Adipocyte (in vitro differentiated cells): ENCODE data around the gene IARS2.
"Not testable (repeated sequence)": the region's sequence is repeated elsewhere in the genome, so short reads cannot be mapped to it uniquely, and the experiment has no call there.

ENCODE experiments used
- DNase-seq: peaks from one replicate; pipeline ENCODE4 v3.0.0-alpha.2; 2015; ENCODE audit warnings: low read depth
- H3K27me3 ChIP-seq: replicated peaks from 2 replicates; pipeline ENCODE4 v1.7.0; 2013; ENCODE audit warnings: mild to moderate bottlenecking, low read length, moderate library complexity; ENCODE audit not compliant: control insufficient read depth, insufficient read depth
- H3K36me3 ChIP-seq: 2 replicates; pipeline ENCODE4 v1.7.0; 2013; ENCODE audit warnings: low read length, mild to moderate bottlenecking, moderate library complexity; ENCODE audit not compliant: control insufficient read depth, insufficient read depth, severe bottlenecking
- H3K4me1 ChIP-seq: 2 replicates; pipeline ENCODE4 v1.7.0; 2013; ENCODE audit warnings: mild to moderate bottlenecking, low read length, moderate library complexity; ENCODE audit not compliant: control insufficient read depth, insufficient read depth
- H3K4me3 ChIP-seq: 2 replicates; pipeline ENCODE4 v1.7.0; 2013; ENCODE audit warnings: mild to moderate bottlenecking, low read length, moderate library complexity
- H3K9ac ChIP-seq: 2 replicates; pipeline ENCODE4 v1.7.0; 2013; ENCODE audit warnings: mild to moderate bottlenecking, low read length, moderate library complexity
- H3K9me3 ChIP-seq: 2 replicates; pipeline ENCODE4 v1.7.0; 2013; ENCODE audit warnings: mild to moderate bottlenecking, low read length, moderate library complexity; ENCODE audit not compliant: control insufficient read depth

IARS2 gene

DNA sequence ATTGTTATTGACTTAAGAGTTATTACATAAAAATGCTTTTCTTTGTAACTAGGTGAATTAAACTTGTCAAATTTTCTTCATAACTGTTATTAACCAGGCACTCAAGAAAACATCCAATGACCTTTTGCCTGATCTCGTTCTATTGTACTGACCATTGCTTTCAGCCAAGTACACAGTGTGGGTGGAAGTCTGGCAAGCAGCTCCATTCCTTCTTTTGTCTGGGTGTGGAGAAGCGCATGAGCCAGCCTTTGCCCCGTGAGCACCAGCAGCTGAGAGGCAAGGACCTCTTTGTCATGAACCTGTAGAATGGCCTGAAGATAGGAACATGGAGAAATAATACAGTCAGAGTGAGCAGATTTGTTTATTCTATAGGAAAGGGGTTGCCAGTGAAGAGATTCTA, 57.5 kb downstream of the IARS2 start:
- H3K9me3 ChIP-seq = no peaks in the 10 kb centered on the region
- DNase-seq = peak; percentile 23

DNA sequence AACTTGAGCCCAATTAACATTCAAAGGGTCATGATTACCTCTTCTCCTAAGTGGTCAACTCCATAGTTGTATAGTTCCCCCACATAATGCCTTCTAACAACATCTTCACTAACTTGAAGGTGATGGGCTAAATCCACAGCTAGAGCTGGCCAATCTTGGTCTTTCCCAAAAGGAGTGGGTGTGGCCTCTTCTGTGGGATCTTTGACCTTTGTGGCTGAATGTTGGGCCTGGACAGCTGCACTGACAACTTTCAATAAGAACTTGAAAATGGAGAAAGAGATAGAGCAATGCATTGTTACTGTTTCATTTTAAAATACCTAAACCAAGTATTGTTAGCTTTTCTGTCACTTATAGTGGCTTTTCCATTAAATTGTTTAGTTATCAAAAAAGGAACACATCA, 59.2 kb downstream of the IARS2 start:
- H3K9ac ChIP-seq = no peak overlapping the region
- H3K36me3 ChIP-seq = peaks cover 80% of the 10 kb centered on the region
- DNase-seq = no peak
- H3K9me3 ChIP-seq = no peaks in the 10 kb centered on the region
- no peaks in the 10 kb centered on the region for H3K27me3 ChIP-seq
- no peak overlapping the region for H3K4me3 ChIP-seq
- H3K4me1 ChIP-seq = peaks cover 28% of the 10 kb centered on the region

More for the DNA sequence above, 57.5 kb downstream of the IARS2 start:
- H3K4me3 ChIP-seq = peak overlapping the region; percentile 54
- H3K36me3 ChIP-seq = peaks cover 77% of the 10 kb centered on the region
- H3K4me1 ChIP-seq = peaks cover 31% of the 10 kb centered on the region
- no peaks in the 10 kb centered on the region for H3K27me3 ChIP-seq
- peak overlapping the region; percentile 16 for H3K9ac ChIP-seq

DNA sequence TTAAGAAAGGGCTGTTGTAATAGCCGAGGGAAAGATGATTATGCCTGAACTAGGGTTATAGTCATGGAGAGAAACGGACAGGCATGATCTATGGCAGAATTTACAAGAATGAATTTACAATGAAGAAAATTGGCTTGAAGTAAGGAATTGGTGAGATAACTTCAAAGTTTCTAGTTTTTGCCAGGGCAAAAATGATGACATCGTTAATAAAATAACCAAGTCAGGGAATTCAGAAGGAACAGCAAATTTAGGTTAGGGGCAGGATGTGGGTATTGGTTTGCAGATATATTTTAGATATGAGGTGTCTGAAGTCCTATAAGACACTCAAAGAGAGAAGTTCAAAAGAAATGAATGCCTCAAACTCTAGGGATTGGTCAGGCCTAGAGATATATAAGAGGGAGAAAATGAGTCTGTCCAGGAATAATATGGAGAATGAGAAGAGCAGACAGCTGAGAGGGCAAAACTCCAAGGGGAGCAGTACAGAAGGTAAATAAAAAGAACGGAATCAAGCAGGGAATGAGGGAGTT, 62.8 kb downstream of the IARS2 start:
- Histone ChIP-seq H3K9ac (no peak overlapping the region), H3K36me3 (peaks cover 83% of the 10 kb centered on the region), H3K4me1 (peaks cover 11% of the 10 kb centered on the region), H3K9me3 (no peaks in the 10 kb centered on the region), H3K27me3 (no peaks in the 10 kb centered on the region), H3K4me3 (no peak overlapping the region)
- no peak for DNase-seq

DNA sequence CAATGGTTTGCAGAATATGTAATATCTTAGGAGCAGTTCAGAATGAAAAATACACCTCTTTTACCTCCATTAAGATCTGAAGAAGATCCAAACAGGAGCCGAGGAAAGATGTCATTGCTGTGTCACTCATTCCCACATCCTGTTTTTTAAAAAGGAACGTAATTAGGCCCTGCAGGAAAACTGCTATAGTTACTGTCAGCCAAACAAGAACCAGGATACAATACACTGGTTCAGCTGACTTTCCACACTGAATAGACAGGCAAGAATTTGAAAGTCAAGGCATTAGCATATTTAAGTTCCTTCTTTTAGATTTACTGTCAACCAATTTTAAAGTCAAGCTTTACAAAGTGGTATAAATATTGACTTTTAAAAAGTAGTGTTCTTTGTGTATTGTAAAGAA, 63.8 kb downstream of the IARS2 start:
- H3K9me3 ChIP-seq = no peaks in the 10 kb centered on the region
- no peak for DNase-seq
- peaks cover 78% of the 10 kb centered on the region for H3K36me3 ChIP-seq
- H3K27me3 ChIP-seq = no peaks in the 10 kb centered on the region
- no peak overlapping the region for H3K4me3 ChIP-seq
- peaks cover 8% of the 10 kb centered on the region for H3K4me1 ChIP-seq
- H3K9ac ChIP-seq = no peak overlapping the region

DNA sequence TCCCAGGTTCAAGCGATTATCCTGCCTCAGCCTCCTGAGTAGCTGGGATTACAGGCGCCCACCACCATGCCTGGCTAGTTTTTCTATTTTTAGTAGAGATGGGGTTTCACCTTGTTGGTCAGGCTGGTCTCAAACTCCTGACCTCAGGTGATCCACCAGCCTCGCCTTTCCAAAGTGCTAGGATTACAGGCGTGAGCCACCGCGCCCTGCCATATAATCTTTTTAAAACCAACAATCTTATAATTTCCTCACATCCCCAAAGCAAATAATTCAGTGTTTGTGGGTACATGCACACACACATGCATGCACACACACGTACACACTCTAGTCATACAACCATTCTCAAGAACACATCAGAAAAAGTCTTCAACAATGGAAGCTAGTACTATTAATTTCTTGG, 64.6 kb downstream of the IARS2 start:
- H3K9me3 ChIP-seq, H3K4me3 ChIP-seq, DNase-seq, H3K9ac ChIP-seq, H3K27me3 ChIP-seq, H3K4me1 ChIP-seq: not testable (repeated sequence)
- peaks cover 72% of the 10 kb centered on the region for H3K36me3 ChIP-seq

DNA sequence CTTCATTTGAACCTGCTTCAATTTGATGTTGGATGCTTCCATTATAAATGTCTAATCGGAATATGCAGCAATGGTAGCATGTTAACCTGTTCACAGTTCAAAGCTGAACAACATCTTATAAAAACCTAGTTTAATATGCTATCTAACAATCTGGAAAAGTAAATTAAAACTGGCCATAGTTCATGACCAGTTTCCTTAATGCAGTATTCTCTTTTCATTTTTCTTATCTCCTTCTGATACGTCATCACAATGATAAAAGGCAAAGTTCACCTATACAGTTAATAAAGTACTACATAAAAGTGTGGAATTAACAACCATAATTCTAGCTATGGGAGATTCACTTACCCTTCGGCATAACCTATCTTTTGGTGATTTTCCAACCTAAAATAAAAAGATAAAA, 65.1 kb downstream of the IARS2 start:
- H3K4me1 ChIP-seq = peaks cover 8% of the 10 kb centered on the region
- H3K9me3 ChIP-seq = no peaks in the 10 kb centered on the region
- H3K4me3 ChIP-seq = no peak overlapping the region
- H3K36me3 ChIP-seq = peaks cover 72% of the 10 kb centered on the region
- no peak for DNase-seq
- H3K9ac ChIP-seq = no peak overlapping the region
- no peaks in the 10 kb centered on the region for H3K27me3 ChIP-seq

DNA sequence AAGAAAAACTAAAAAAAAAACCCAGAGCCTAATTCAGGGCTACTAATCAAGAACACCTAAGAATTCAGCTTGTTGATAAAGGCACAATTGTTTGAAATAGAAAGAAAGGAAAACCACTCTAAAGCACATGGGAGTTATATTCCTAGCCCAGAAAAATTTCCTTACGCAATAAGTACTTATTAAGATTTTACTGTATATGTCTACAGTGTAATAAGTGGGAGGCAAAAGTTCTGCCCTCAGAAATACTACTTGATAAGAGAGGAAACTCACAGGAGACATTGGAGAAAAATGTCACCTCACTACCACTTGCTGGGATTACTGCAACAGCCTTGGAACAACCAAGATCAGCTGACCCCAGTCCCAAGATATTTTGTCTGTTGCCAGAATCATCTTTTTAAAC, 66.1 kb downstream of the IARS2 start:
- Histone ChIP-seq H3K4me3 (no peak overlapping the region), H3K9me3 (no peaks in the 10 kb centered on the region), H3K4me1 (peaks cover 8% of the 10 kb centered on the region), H3K27me3 (no peaks in the 10 kb centered on the region), H3K9ac (no peak overlapping the region), H3K36me3 (peaks cover 71% of the 10 kb centered on the region)
- DNase-seq = peak; percentile 32

DNA sequence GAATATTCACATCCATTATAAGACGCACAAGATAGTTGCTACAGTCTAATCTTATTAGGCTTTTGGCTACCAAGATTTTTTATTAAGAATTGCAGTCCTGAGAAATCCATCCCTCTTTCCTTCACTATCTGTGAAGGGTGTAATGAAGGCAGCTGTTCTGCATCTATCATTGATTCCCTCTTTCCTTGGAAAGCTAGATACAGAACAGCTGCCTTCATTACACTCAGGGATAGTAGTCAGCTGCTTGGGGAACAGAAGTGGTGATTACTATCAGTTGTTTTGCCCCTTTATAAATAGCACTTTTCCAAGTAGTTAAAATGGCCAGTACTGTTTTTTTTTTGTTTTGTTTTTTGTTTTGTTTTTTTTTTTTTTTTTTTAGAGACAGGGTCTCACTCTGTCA, 70.2 kb downstream of the IARS2 start:
- DNase-seq = no peak

DNA sequence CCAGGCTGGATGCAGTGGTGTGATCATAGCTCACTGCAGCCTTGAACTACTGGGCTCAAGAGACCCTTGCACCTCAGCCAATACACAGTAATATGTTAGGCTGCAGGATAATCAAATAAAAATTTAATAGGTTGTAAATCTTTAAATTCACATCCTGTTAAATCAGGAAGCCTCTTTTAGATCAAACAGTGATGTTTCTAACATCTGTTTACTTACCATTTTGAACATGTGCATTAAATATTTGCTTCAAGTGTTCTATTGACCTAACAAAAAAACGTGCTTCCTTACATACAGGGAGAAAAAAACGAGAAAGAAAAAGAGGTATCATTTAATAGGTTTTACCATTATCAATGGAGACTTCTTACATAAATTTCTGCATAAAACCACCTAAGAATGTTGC, 70.6 kb downstream of the IARS2 start:
- H3K27me3 ChIP-seq = no peaks in the 10 kb centered on the region
- H3K4me3 ChIP-seq = no peak overlapping the region
- H3K9ac ChIP-seq = no peak overlapping the region
- DNase-seq = no peak
- H3K9me3 ChIP-seq = no peaks in the 10 kb centered on the region
- H3K36me3 ChIP-seq = peaks cover 72% of the 10 kb centered on the region
- H3K4me1 ChIP-seq = peaks cover 8% of the 10 kb centered on the region

More for the DNA sequence above, 70.2 kb downstream of the IARS2 start:
- H3K4me1 ChIP-seq = peaks cover 8% of the 10 kb centered on the region
- H3K36me3 ChIP-seq = peaks cover 68% of the 10 kb centered on the region
- no peak overlapping the region for H3K9ac ChIP-seq
- no peaks in the 10 kb centered on the region for H3K9me3 ChIP-seq
- H3K27me3 ChIP-seq = no peaks in the 10 kb centered on the region
- H3K4me3 ChIP-seq = no peak overlapping the region

DNA sequence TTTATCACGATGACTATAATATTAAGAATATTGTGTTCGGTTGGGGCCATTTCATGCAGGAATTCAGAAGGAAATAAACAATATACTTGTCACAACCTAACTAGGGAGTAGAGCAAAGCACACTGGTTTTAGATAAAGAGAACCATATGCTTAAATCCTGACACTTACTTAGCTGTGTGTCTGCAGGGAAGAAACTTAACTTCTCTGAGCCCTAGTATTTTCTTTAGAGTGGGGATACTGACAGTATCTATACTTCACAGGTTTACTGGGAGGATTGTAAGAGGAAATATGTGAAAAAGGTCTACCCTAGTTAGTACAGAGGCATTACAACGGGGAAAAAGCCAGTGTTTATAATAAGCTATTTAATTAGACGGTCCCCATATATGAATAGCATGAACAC, 72.9 kb downstream of the IARS2 start:
- DNase-seq = no peak
- H3K4me1 ChIP-seq = peaks cover 10% of the 10 kb centered on the region
- no peaks in the 10 kb centered on the region for H3K27me3 ChIP-seq
- H3K9ac ChIP-seq = no peak overlapping the region
- peaks cover 75% of the 10 kb centered on the region for H3K36me3 ChIP-seq
- H3K4me3 ChIP-seq = no peak overlapping the region
- H3K9me3 ChIP-seq = no peaks in the 10 kb centered on the region

DNA sequence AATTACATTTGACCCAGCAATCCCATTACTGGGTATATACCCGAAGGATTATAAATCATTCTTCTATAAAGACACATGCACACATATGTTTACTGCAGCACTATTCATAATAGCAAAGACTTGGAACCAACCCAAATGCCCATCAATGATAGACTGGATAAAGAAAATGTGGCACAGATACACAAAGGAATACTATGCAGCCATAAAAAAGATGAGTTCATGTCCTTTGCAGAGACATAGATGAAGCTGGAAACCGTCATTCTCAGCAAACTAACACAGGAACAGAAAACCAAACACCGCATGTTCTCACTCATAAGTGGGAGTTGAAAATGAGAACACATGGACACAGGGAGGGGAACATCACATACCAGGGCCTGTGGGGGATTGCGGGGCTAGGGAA, 76.0 kb downstream of the IARS2 start:
- H3K9ac ChIP-seq, H3K4me3 ChIP-seq, H3K9me3 ChIP-seq, H3K4me1 ChIP-seq, H3K27me3 ChIP-seq, DNase-seq: not testable (repeated sequence)
- peaks cover 78% of the 10 kb centered on the region for H3K36me3 ChIP-seq

DNA sequence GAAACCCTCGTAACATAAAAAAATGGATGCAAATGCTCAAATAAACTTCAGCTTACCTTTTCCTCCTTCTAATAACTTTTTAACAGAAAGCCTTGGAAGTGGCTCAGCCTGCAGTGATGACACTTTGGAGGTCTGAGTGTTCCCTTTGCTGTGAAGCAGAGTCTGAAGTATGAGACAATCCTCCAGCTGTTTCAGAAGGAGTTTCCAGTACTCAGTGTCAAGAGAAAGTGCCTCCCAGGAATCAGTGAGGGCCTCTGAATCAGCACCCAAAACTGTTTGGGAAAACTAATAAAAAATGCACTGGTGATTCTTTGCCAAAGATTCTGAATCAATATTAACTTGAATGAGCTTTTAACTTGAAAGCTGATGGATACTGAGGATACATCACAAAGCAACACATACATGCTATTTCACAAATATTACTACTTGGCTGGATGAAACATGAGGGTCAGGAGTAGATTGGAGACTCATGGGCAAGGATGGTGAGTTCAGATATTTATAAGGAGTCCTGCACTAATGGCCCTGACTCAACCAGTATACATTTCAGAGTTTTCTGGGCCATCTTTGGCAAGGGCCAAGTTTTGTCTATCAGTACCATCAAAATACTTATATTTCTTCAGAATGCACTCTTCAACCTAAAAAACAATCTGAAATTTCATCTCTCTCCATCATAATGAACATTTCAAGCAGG, 77.0 kb downstream of the IARS2 start:
- H3K4me1 ChIP-seq = peaks cover 10% of the 10 kb centered on the region
- H3K9me3 ChIP-seq = no peaks in the 10 kb centered on the region
- peak; percentile 17 for DNase-seq
- H3K36me3 ChIP-seq = peaks cover 67% of the 10 kb centered on the region
- H3K4me3 ChIP-seq = no peak overlapping the region
- no peaks in the 10 kb centered on the region for H3K27me3 ChIP-seq
- H3K9ac ChIP-seq = no peak overlapping the region
